Activated T-cell treated with anti-CD3 and anti-CD28 coated beads, Interleukin-2, amount 50 U/mL, for 72 hours (primary cell): Measurements from ENCODE around the gene KIAA1614. TPM values are rescaled to one million over a fixed set of nuclear protein-coding genes. Genes with fewer than 3 reads are reported as not detected.

Experiments used
- ATAC-seq, 2 donors: fragments of 150-1000 bp; cut with Tn5 transposase; replicated peaks in 1 of 2; 2 replicates each; pipeline ENCODE4 v1.10.0; 2021; ENCODE audit warnings: moderate library complexity in 2 of 2, mild to moderate bottlenecking in 1 of 2
- DNase-seq, 2 donors: peaks; one replicate each; pipeline ENCODE4 v3.0.0; 2021 to 2022; ENCODE audit warnings: mixed read lengths in 1 of 2
- H3K27ac Mint-ChIP-seq: one replicate; pipeline ENCODE4 v1.8.0; 2022; ENCODE audit warnings: mild to moderate bottlenecking, moderate library complexity, mixed read lengths
- H3K27me3 Mint-ChIP-seq: one replicate; pipeline ENCODE4 v1.8.0; 2022; ENCODE audit warnings: low read depth, mixed read lengths
- H3K36me3 Mint-ChIP-seq, 2 donors: one replicate each; pipeline ENCODE4 v1.8.0; 2022; ENCODE audit warnings: mixed read lengths in 2 of 2, mild to moderate bottlenecking in 1 of 2; ENCODE audit not compliant: insufficient read depth in 2 of 2
- H3K4me1 Mint-ChIP-seq: one replicate; pipeline ENCODE4 v1.8.0; 2022; ENCODE audit warnings: low read depth, mixed read lengths
- H3K4me3 Mint-ChIP-seq, 2 donors: one replicate each; pipeline ENCODE4 v1.8.0; 2022; ENCODE audit warnings: mild to moderate bottlenecking in 2 of 2, mixed read lengths in 2 of 2, moderate library complexity in 2 of 2
- H3K9me3 Mint-ChIP-seq, 2 donors: one replicate each; pipeline ENCODE4 v1.8.0; 2022; ENCODE audit warnings: mixed read lengths in 2 of 2
- total RNA-seq, 2 donors: library from RNA; stranded (reverse); gene quantifications; one replicate each; pipeline ENCODE4 v1.2.3, GENCODE V29; 2022

Gene KIAA1614
- total RNA-seq, 2 donors from 2014 or later = 0.02 to 0.07 TPM

- H3K4me3 Mint-ChIP-seq = peak overlapping the region; percentile 62 to 72
- no peak for DNase-seq
- H3K27ac Mint-ChIP-seq = no peak overlapping the region
- peaks cover 52% of the 10 kb centered on the region for H3K27me3 Mint-ChIP-seq
- ATAC-seq = peak; percentile 45 to 51
- no peaks in the 10 kb centered on the region for H3K9me3 Mint-ChIP-seq
- no peaks in the 10 kb centered on the region for H3K36me3 Mint-ChIP-seq
- H3K4me1 Mint-ChIP-seq = peaks cover 10% of the 10 kb centered on the region
These were observed 391 bp upstream of the KIAA1614 start for GRCh38 chr1:180912211-180912800.

- Mint-ChIP-seq H3K4me3 (no peak overlapping the region), H3K4me1 (peaks cover 4% of the 10 kb centered on the region), H3K27me3 (peaks cover 34% of the 10 kb centered on the region), H3K27ac (no peak overlapping the region), H3K9me3 (no peaks in the 10 kb centered on the region), H3K36me3 (no peaks in the 10 kb centered on the region)
- ATAC-seq = no peak
- DNase-seq = no peak
These were observed 2.8 kb downstream of the KIAA1614 start for GRCh38 chr1:180915426-180915965.

- Mint-ChIP-seq H3K4me3 (no peak overlapping the region), H3K9me3 (no peaks in the 10 kb centered on the region), H3K4me1 (peaks cover 4% of the 10 kb centered on the region), H3K27me3 (peaks cover 29% of the 10 kb centered on the region), H3K27ac (no peak overlapping the region), H3K36me3 (no peaks in the 10 kb centered on the region)
- no peak for ATAC-seq
- DNase-seq = no peak
These were observed 3.5 kb downstream of the KIAA1614 start for GRCh38 chr1:180916012-180916770.

- Mint-ChIP-seq H3K4me3 (no peak overlapping the region), H3K4me1 (peaks cover 4% of the 10 kb centered on the region), H3K27me3 (peaks cover 23% of the 10 kb centered on the region), H3K27ac (no peak overlapping the region), H3K36me3 (no peaks in the 10 kb centered on the region), H3K9me3 (no peaks in the 10 kb centered on the region)
- no peak for DNase-seq
- no peak for ATAC-seq
These were observed 4.1 kb downstream of the KIAA1614 start for GRCh38 chr1:180916771-180917170.

GRCh38 chr1:180917306-180918065, 4.8 kb downstream of the KIAA1614 start:
- Mint-ChIP-seq H3K36me3 (no peaks in the 10 kb centered on the region), H3K9me3 (no peaks in the 10 kb centered on the region), H3K27ac (no peak overlapping the region), H3K4me1 (peaks cover 4% of the 10 kb centered on the region), H3K27me3 (peaks cover 19% of the 10 kb centered on the region), H3K4me3 (no peak overlapping the region)
- ATAC-seq (no peak), DNase-seq (no peak)

- ATAC-seq = peak in 1 of 2 donors; percentile 7
- Mint-ChIP-seq H3K27me3 (peaks cover 17% of the 10 kb centered on the region), H3K36me3 (no peaks in the 10 kb centered on the region), H3K27ac (no peak overlapping the region), H3K4me3 (no peak overlapping the region), H3K4me1 (peaks cover 2% of the 10 kb centered on the region), H3K9me3 (no peaks in the 10 kb centered on the region)
- DNase-seq = no peak
These were observed 5.8 kb downstream of the KIAA1614 start for GRCh38 chr1:180918519-180918918.

GRCh38 chr1:180919183-180919700, 6.5 kb downstream of the KIAA1614 start:
- DNase-seq (no peak), ATAC-seq (no peak)
- Mint-ChIP-seq H3K9me3 (no peaks in the 10 kb centered on the region), H3K4me3 (no peak overlapping the region), H3K4me1 (no peaks in the 10 kb centered on the region), H3K27ac (no peak overlapping the region), H3K27me3 (peaks cover 16% of the 10 kb centered on the region), H3K36me3 (no peaks in the 10 kb centered on the region)

- Mint-ChIP-seq H3K36me3 (no peaks in the 10 kb centered on the region), H3K27me3 (peaks cover 9% of the 10 kb centered on the region)
These were observed 7.5 kb downstream of the KIAA1614 start for GRCh38 chr1:180920193-180920592.

GRCh38 chr1:180920702-180921101, 8.0 kb downstream of the KIAA1614 start:
- Mint-ChIP-seq H3K4me1 (no peaks in the 10 kb centered on the region), H3K27ac (no peak overlapping the region), H3K4me3 (no peak overlapping the region), H3K27me3 (peaks cover 7% of the 10 kb centered on the region), H3K36me3 (no peaks in the 10 kb centered on the region), H3K9me3 (no peaks in the 10 kb centered on the region)
- DNase-seq = no peak
- ATAC-seq = no peak

More at GRCh38 chr1:180920193-180920592, 7.5 kb downstream of the KIAA1614 start:
- no peak for DNase-seq
- Mint-ChIP-seq H3K27ac (no peak overlapping the region), H3K4me1 (no peaks in the 10 kb centered on the region), H3K4me3 (no peak overlapping the region), H3K9me3 (no peaks in the 10 kb centered on the region)
- ATAC-seq = no peak

GRCh38 chr1:180921386-180921785, 8.7 kb downstream of the KIAA1614 start:
- peaks cover 7% of the 10 kb centered on the region for H3K27me3 Mint-ChIP-seq
- H3K4me3 Mint-ChIP-seq = no peak overlapping the region

GRCh38 chr1:180921891-180922630, 9.4 kb downstream of the KIAA1614 start:
- H3K27ac Mint-ChIP-seq = no peak overlapping the region

More at GRCh38 chr1:180921386-180921785, 8.7 kb downstream of the KIAA1614 start:
- DNase-seq (no peak), ATAC-seq (no peak)
- no peaks in the 10 kb centered on the region for H3K36me3 Mint-ChIP-seq
- no peak overlapping the region for H3K27ac Mint-ChIP-seq
- peaks cover 5% of the 10 kb centered on the region for H3K4me1 Mint-ChIP-seq
- H3K9me3 Mint-ChIP-seq = no peaks in the 10 kb centered on the region

GRCh38 chr1:180922631-180923015, 9.9 kb downstream of the KIAA1614 start:
- DNase-seq (no peak), ATAC-seq (no peak)
- peaks cover 7% of the 10 kb centered on the region for H3K27me3 Mint-ChIP-seq
- no peak overlapping the region for H3K27ac Mint-ChIP-seq
- no peak overlapping the region for H3K4me3 Mint-ChIP-seq
- no peaks in the 10 kb centered on the region for H3K9me3 Mint-ChIP-seq
- H3K36me3 Mint-ChIP-seq = no peaks in the 10 kb centered on the region
- peaks cover 14% of the 10 kb centered on the region for H3K4me1 Mint-ChIP-seq

More at GRCh38 chr1:180921891-180922630, 9.4 kb downstream of the KIAA1614 start:
- no peaks in the 10 kb centered on the region for H3K9me3 Mint-ChIP-seq
- no peak overlapping the region for H3K4me3 Mint-ChIP-seq
- no peaks in the 10 kb centered on the region for H3K36me3 Mint-ChIP-seq
- no peak for DNase-seq
- H3K4me1 Mint-ChIP-seq = peaks cover 11% of the 10 kb centered on the region
- peaks cover 7% of the 10 kb centered on the region for H3K27me3 Mint-ChIP-seq
- ATAC-seq = no peak
